ENCODE results near the gene ARMC7. TPM values are rescaled to one million over a fixed set of nuclear protein-coding genes. Genes with fewer than 3 reads are reported as not detected.
A peak's percentile ranks its signal among the peaks of the same experiment; 100 is the strongest.

The ARMC7 gene
- total RNA-seq, 2 donors from 2014 or later = 8.9 to 9.3 TPM

DNA sequence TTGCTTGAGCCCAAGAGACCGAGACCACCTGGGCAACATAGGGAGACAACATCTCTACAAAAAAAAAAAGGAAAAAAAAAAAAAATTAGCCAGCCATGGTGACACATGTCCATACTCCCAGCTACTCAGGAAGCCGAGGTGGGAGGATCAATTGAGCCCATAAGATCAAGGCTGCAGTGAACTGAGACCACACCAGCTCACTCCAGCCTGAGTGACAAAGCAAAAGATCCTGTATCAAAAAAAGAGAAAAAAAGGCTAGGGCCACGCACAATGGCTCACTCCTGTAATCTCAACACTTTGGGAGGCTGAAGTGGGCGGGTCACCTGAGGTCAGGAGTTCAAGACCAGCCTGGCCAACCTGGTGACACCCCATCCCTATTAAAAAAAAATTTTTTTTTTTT is 59.2 kb downstream of the ARMC7 start:
- Mint-ChIP-seq H3K4me3 (no peak overlapping the region), H3K36me3 (ENCODE audit: low read depth) (no peaks in the 10 kb centered on the region)

DNA sequence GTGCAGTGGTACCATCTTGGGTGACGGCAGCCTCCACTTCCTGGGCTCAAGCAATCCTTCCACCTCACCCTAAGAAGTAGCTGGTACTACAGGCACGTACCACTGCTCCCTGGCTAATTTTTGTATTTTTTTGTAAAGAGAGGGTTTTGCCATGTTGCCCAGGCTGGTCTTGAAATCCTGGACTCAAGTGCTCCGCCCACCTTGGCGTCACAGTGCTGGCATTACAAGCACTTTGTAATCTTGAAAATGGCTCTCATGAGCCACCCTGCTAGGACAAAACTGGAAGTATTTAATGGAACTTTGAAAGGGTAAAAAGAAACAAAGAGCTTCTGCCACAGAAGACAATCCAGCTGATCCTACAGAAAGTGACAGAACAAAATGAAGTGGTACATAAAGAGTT is 63.8 kb downstream of the ARMC7 start:
- ATAC-seq = no peak
- H3K4me1 Mint-ChIP-seq = peaks cover 8% of the 10 kb centered on the region
- no peak for DNase-seq
- H3K9me3 ChIP-seq (ENCODE audit: control insufficient read depth, low read length, poor library complexity, severe bottlenecking) = no peaks in the 10 kb centered on the region
- no peaks in the 10 kb centered on the region for H3K36me3 Mint-ChIP-seq (ENCODE audit: low read depth)
- peak overlapping the region; percentile 39 for H3K27ac Mint-ChIP-seq
- no peaks in the 10 kb centered on the region for H3K27me3 Mint-ChIP-seq
- H3K4me3 Mint-ChIP-seq = no peak overlapping the region

More for the DNA sequence above, 59.2 kb downstream of the ARMC7 start:
- H3K27me3 Mint-ChIP-seq = no peaks in the 10 kb centered on the region
- ATAC-seq = no peak
- no peak overlapping the region for H3K27ac Mint-ChIP-seq
- peaks cover 4% of the 10 kb centered on the region for H3K4me1 Mint-ChIP-seq
- no peak for DNase-seq
- no peaks in the 10 kb centered on the region for H3K9me3 ChIP-seq (ENCODE audit: control insufficient read depth, low read length, poor library complexity, severe bottlenecking)

DNA sequence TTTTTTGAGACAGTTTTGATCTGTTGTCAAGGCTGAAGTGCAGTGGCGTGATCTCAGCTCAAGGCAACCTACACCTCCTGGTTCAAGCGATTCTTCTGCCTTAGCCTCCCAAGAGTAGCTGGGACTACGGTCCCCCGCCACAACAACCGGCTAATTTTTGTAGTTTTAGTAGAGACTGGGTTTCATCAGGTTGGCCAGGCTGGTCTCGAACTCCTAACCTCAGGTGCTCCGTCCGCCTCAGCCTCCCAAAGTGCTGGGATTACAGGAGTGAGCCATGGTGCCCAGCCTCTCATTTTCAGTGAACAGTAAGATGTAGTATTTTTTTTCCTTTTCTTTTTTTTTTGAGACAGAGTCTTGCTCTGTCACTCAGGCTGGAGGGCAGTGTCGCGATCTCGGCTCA is 65.2 kb downstream of the ARMC7 start:
- H3K4me1 Mint-ChIP-seq = peaks cover 12% of the 10 kb centered on the region
- DNase-seq = no peak
- H3K27ac Mint-ChIP-seq = peak overlapping the region; percentile 56
- no peaks in the 10 kb centered on the region for H3K36me3 Mint-ChIP-seq (ENCODE audit: low read depth)
- ATAC-seq = no peak
- no peak overlapping the region for H3K4me3 Mint-ChIP-seq
- H3K9me3 ChIP-seq (ENCODE audit: control insufficient read depth, low read length, poor library complexity, severe bottlenecking) = no peaks in the 10 kb centered on the region
- no peaks in the 10 kb centered on the region for H3K27me3 Mint-ChIP-seq

DNA sequence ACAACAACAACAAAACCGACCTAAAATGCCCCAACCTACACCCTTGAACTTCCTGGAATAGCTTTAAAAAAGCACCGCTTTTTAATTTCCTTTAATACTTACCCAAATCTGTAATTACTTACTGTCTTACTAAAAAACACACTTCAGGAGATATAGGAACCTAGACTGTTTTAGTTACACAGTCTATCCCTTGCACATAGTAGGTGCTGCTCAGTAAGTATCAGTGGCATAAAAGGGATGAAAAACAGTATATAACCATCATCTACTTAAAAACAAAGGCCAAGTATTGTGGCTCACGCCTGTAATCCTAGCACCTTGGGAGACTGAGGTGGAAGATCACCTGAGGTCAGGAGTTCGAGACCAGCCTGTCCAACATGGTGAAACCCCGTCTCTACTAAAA is 66.9 kb downstream of the ARMC7 start:
- H3K4me1 Mint-ChIP-seq = peaks cover 18% of the 10 kb centered on the region
- H3K36me3 Mint-ChIP-seq (ENCODE audit: low read depth) = no peaks in the 10 kb centered on the region
- peak overlapping the region; percentile 60 for H3K27ac Mint-ChIP-seq
- no peaks in the 10 kb centered on the region for H3K27me3 Mint-ChIP-seq
- no peak for DNase-seq
- no peaks in the 10 kb centered on the region for H3K9me3 ChIP-seq (ENCODE audit: control insufficient read depth, low read length, poor library complexity, severe bottlenecking)
- no peak overlapping the region for H3K4me3 Mint-ChIP-seq
- ATAC-seq = no peak

DNA sequence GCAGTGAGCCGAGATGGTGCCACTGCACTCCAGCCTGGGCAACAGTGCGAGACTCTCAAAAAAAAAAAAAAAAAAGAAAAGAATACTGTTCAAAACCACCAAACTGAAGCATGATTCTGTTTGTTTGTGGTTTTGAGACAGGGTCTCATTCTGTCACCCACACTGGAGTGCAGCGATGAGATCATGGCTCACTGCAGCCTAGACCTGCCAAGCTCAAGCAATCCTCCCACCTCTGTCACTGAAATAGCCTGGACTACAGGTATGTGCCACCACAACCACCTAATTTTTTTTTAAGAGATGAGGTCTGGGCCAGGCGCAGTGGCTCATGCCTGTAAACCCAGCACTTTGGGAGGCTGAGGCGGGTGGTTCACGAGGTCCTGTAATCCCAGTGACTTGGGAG is 68.7 kb downstream of the ARMC7 start:
- Mint-ChIP-seq H3K4me3 (no peak overlapping the region), H3K4me1 (peaks cover 20% of the 10 kb centered on the region), H3K36me3 (ENCODE audit: low read depth) (no peaks in the 10 kb centered on the region), H3K27ac (no peak overlapping the region), H3K27me3 (no peaks in the 10 kb centered on the region)
- H3K9me3 ChIP-seq (ENCODE audit: control insufficient read depth, low read length, poor library complexity, severe bottlenecking) = no peaks in the 10 kb centered on the region
- DNase-seq (no peak), ATAC-seq (no peak)

Other genes with a start within 250 kb of the ARMC7 start
- gene FDXR, start 237.0 kb upstream of the ARMC7 start, total RNA-seq = 1 to 10 TPM; 4.5 to 8.7 TPM
- gene FADS6, start 216.3 kb upstream of the ARMC7 start, total RNA-seq = not detected
- gene USH1G, start 186.7 kb upstream of the ARMC7 start, total RNA-seq = not detected
- not detected for gene OTOP2, start 185.7 kb upstream of the ARMC7 start, total RNA-seq
- not detected for gene OTOP3, start 174.1 kb upstream of the ARMC7 start, total RNA-seq
- gene HID1, start 137.2 kb upstream of the ARMC7 start, total RNA-seq = 10 to 100 TPM; 10.6 to 14.9 TPM
- under 1 TPM in 1 of 2 donors, not detected in 1; 0.86 TPM for gene CDR2L, start 122.3 kb upstream of the ARMC7 start, total RNA-seq
- 10 to 100 TPM; 13.7 to 19.1 TPM for gene MRPL58, start 97.3 kb upstream of the ARMC7 start, total RNA-seq
- gene ATP5PD, start 63.0 kb upstream of the ARMC7 start, total RNA-seq = 100 to 1,000 TPM; 123 to 145 TPM
- 10 to 100 TPM; 20.4 to 27.7 TPM for gene KCTD2, start 62.7 kb upstream of the ARMC7 start, total RNA-seq
- gene SLC16A5, start 22.0 kb upstream of the ARMC7 start, total RNA-seq = 10 to 100 TPM; 11.7 to 14.9 TPM
- 10 to 100 TPM; 20.6 to 29.8 TPM for gene NT5C, start 21.8 kb downstream of the ARMC7 start, total RNA-seq
- gene JPT1, start 44.5 kb downstream of the ARMC7 start, total RNA-seq = 10 to 100 TPM; 40.0 to 46.8 TPM
- 100 to 1,000 TPM; 216 to 236 TPM for gene SUMO2, start 73.0 kb downstream of the ARMC7 start, total RNA-seq
- 10 to 100 TPM; 75.0 to 75.3 TPM for gene NUP85, start 95.7 kb downstream of the ARMC7 start, total RNA-seq
- 10 to 100 TPM; 85.4 to 89.1 TPM for gene GGA3, start 151.6 kb downstream of the ARMC7 start, total RNA-seq
- gene MRPS7, start 151.9 kb downstream of the ARMC7 start, total RNA-seq = 10 to 100 TPM; 33.9 to 35.6 TPM
- gene MIF4GD, start 161.3 kb downstream of the ARMC7 start, total RNA-seq = 10 to 100 TPM; 27.0 to 35.0 TPM
- gene SLC25A19, start 179.5 kb downstream of the ARMC7 start, total RNA-seq = 10 to 100 TPM; 13.7 to 15.1 TPM

Data from T-helper 17 cell (primary cell).